A172 (cell line): Measurements from ENCODE around the gene ZNF70. TPM values are rescaled to one million over a fixed set of nuclear protein-coding genes. Genes with fewer than 3 reads are reported as not detected.

Experiments
- DNase-seq: peaks from one replicate; pipeline ENCODE4 v3.0.0-alpha.2; 2015; ENCODE audit warnings: low spot score
- total RNA-seq: library from RNA; depleted of rRNA; stranded (reverse); fragments of >200 nt; shearing (Covaris generic); gene quantifications from 2 replicates; pipeline ENCODE4 v1.2.3, GENCODE V29; 2014; rRNA removed

ZNF70 gene
- total RNA-seq, 1 experiment from 2014 or later, result 1.7 TPM

GRCh38 chr22:23693979-23694680 lies 56.8 kb downstream of the ZNF70 start:
- no peak for DNase-seq

- DNase-seq, result no peak
Observed at GRCh38 chr22:23692598-23693291, 58.2 kb downstream of the ZNF70 start.

DNA sequence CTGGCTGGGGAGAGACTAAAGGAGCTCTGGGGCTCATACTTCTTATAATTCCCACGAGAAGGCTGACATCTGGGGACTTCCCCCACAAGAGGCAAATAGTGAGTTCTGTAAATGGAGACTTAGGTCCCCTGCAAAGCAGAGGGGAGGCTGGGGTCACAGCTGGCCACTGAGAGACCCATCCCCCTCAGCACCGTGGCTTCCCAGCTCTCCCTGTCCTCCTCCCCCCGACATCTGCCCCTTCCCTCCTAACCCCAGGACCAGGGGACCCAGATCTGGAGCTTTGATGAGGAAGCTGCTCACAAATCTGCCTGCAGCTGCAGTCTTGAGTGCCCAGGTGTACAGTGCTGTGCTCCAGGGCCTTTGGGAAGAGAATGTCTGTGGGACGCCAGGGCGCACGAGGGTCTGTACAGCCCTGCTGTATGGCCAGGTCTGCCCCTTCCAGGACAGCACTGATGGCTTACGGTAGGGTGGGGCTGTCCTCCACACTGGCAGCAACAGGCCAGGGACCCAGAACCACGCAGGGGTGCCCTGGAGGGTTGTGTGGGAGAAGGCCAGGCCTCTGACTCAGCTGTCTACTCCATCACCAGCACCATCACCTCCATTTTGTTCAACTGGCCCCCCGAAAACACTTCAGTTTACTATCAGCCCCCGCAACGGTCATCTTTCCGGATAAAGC lies 59.0 kb downstream of the ZNF70 start:
- no peak for DNase-seq

GRCh38 chr22:23690713-23691112 lies 60.2 kb downstream of the ZNF70 start, which contains the start of gene RGL4:
Gene RGL4, plus strand, starts transcription at chr22:23691013. Its CDS starts 1,018 bp downstream, at chr22:23692031.
- no peak for DNase-seq

GRCh38 chr22:23689414-23689813 lies 61.5 kb downstream of the ZNF70 start:
- DNase-seq, result no peak

Other genes starting within 250 kb of the ZNF70 start
- not detected in 2 replicates for gene IGLL1, start 170.8 kb downstream of the ZNF70 start, total RNA-seq
- gene DRICH1, start 118.8 kb downstream of the ZNF70 start, total RNA-seq, result not detected in 2 replicates
- gene RGL4, start 60.1 kb downstream of the ZNF70 start, total RNA-seq, result not detected in 2 replicates
- gene VPREB3, start 3.3 kb upstream of the ZNF70 start, total RNA-seq, result not detected in 2 replicates
- gene C22orf15, start 11.9 kb upstream of the ZNF70 start, total RNA-seq, result 0.26 and 0.40 TPM in 2 replicates
- 2.6 and 17.3 TPM in 2 replicates for gene CHCHD10, start 16.9 kb upstream of the ZNF70 start, total RNA-seq
- 8.2 and 10.3 TPM in 2 replicates for gene MMP11, start 21.7 kb upstream of the ZNF70 start, total RNA-seq
- 69.1 and 168 TPM in 2 replicates for gene SMARCB1, start 35.9 kb upstream of the ZNF70 start, total RNA-seq
- 0.79 and 1.7 TPM in 2 replicates for gene DERL3, start 87.9 kb upstream of the ZNF70 start, total RNA-seq
- gene SLC2A11, start 106.8 kb upstream of the ZNF70 start, total RNA-seq, result 6.8 and 8.2 TPM in 2 replicates
- 136 and 143 TPM in 2 replicates for gene MIF, start 143.3 kb upstream of the ZNF70 start, total RNA-seq
- gene GSTT2B, start 210.1 kb upstream of the ZNF70 start, total RNA-seq, result 6.3 and 7.5 TPM in 2 replicates
- gene DDTL, start 215.8 kb upstream of the ZNF70 start, total RNA-seq, result 0.79 and 1.2 TPM in 2 replicates
- gene DDT, start 223.3 kb upstream of the ZNF70 start, total RNA-seq, result 78.7 and 124 TPM in 2 replicates
- gene GSTT2, start 229.0 kb upstream of the ZNF70 start, total RNA-seq, result not detected in 2 replicates